ENCODE data around the gene UQCC5.

The UQCC5 gene

DNA sequence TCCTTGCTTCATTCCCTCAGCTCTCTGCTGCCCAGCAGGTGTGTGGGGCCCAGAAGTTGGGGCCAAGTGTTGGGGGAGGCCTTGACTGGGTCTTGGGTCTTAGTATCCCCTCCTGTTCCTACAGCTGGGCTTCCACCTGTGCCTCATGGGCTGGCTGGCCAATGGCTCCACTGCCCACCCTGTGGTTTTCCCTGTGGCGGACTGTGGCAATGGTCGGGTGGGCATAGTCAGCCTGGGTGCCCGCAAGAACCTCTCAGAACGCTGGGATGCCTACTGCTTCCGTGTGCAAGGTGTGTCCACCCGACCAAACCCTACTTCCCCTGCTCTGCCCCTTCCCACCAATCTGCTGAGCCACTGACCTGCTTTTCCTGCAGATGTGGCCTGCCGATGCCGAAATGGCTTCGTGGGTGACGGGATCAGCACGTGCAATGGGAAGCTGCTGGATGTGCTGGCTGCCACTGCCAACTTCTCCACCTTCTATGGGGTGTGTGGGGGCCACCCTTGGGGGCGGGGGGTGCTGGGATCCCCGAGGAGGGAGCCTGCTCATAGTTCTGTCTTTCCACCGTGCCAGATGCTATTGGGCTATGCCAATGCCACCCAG is 13.7 kb upstream of the UQCC5 start:
- TF ChIP-seq SIN3A (IDR thresholded peaks at IDR 0.05; ENCODE audit: borderline replicate concordance, insufficient read depth, low read length) (no peak), TAF1 (IDR thresholded peaks at IDR 0.05; ENCODE audit: borderline replicate concordance, insufficient read depth, low read length) (no peak), FOXP2 (optimal IDR thresholded peaks at IDR 0.05; ENCODE audit: borderline replicate concordance, extremely low read depth, extremely low read length, insufficient read depth) (no peak), POLR2AphosphoS5 (IDR thresholded peaks at IDR 0.05; ENCODE audit: low read depth, low read length) (no peak)
- TF ChIP-seq, protein P1, sequence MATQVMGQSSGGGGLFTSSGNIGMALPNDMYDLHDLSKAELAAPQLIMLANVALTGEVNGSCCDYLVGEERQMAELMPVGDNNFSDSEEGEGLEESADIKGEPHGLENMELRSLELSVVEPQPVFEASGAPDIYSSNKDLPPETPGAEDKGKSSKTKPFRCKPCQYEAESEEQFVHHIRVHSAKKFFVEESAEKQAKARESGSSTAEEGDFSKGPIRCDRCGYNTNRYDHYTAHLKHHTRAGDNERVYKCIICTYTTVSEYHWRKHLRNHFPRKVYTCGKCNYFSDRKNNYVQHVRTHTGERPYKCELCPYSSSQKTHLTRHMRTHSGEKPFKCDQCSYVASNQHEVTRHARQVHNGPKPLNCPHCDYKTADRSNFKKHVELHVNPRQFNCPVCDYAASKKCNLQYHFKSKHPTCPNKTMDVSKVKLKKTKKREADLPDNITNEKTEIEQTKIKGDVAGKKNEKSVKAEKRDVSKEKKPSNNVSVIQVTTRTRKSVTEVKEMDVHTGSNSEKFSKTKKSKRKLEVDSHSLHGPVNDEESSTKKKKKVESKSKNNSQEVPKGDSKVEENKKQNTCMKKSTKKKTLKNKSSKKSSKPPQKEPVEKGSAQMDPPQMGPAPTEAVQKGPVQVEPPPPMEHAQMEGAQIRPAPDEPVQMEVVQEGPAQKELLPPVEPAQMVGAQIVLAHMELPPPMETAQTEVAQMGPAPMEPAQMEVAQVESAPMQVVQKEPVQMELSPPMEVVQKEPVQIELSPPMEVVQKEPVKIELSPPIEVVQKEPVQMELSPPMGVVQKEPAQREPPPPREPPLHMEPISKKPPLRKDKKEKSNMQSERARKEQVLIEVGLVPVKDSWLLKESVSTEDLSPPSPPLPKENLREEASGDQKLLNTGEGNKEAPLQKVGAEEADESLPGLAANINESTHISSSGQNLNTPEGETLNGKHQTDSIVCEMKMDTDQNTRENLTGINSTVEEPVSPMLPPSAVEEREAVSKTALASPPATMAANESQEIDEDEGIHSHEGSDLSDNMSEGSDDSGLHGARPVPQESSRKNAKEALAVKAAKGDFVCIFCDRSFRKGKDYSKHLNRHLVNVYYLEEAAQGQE (IDR thresholded peaks at IDR 0.05; ENCODE audit: insufficient read depth in 1 of 2, low read depth in 2 of 2, low read length in 2 of 2): no peak

GRCh38 chr3:52523386-52524257 is 12.8 kb upstream of the UQCC5 start:
- TF ChIP-seq, protein P1 (IDR thresholded peaks at IDR 0.05; ENCODE audit: insufficient read depth in 1 of 2, low read depth in 2 of 2, low read length in 2 of 2): no peak
- TF ChIP-seq POLR2AphosphoS5 (IDR thresholded peaks at IDR 0.05; ENCODE audit: low read depth, low read length): peak; percentile 31; the same call in 1 of the 2 replicates

DNA sequence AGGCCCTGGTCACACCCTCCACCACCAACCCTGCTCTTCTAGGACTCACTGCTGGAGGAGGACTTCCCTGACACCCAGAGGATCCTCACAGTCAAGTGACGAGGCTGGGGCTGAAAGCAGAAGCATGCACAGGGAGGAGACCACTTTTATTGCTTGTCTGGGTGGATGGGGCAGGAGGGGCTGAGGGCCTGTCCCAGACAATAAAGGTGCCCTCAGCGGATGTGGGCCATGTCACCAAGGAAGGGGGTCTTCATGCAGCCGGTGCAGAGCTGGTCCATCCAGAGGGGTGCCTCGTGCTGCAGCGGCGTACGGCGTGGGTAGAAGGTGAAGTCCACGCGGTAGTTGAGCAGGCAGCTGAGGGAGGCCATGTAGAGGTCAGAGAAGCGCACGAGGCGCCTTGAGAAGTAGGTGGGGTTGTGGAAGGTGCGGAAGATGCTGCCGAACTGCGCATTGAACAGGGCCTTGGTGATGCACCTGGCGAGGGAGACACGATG is 12.1 kb upstream of the UQCC5 start:
- TF ChIP-seq TAF1 (IDR thresholded peaks at IDR 0.05; ENCODE audit: borderline replicate concordance, insufficient read depth, low read length) (no peak), POLR2AphosphoS5 (IDR thresholded peaks at IDR 0.05; ENCODE audit: low read depth, low read length) (no peak), FOXP2 (optimal IDR thresholded peaks at IDR 0.05; ENCODE audit: borderline replicate concordance, extremely low read depth, extremely low read length, insufficient read depth) (no peak), SIN3A (IDR thresholded peaks at IDR 0.05; ENCODE audit: borderline replicate concordance, insufficient read depth, low read length) (no peak)
- TF ChIP-seq, protein P1 (IDR thresholded peaks at IDR 0.05; ENCODE audit: insufficient read depth in 1 of 2, low read depth in 2 of 2, low read length in 2 of 2): no peak

GRCh38 chr3:52524752-52525679 is 11.4 kb upstream of the UQCC5 start:
- no peak for TF ChIP-seq POLR2AphosphoS5 (IDR thresholded peaks at IDR 0.05; ENCODE audit: low read depth, low read length)
- TF ChIP-seq, protein P1 (IDR thresholded peaks at IDR 0.05; ENCODE audit: insufficient read depth in 1 of 2, low read depth in 2 of 2, low read length in 2 of 2): no peak
- TF ChIP-seq SIN3A (IDR thresholded peaks at IDR 0.05; ENCODE audit: borderline replicate concordance, insufficient read depth, low read length): no peak
- no peak for TF ChIP-seq FOXP2 (optimal IDR thresholded peaks at IDR 0.05; ENCODE audit: borderline replicate concordance, extremely low read depth, extremely low read length, insufficient read depth)
- TF ChIP-seq TAF1 (IDR thresholded peaks at IDR 0.05; ENCODE audit: borderline replicate concordance, insufficient read depth, low read length): no peak
